ENCODE results near the gene KRT6A. TPM values are rescaled to one million over a fixed set of nuclear protein-coding genes. Genes with fewer than 3 reads are reported as not detected.

Gene KRT6A
- total RNA-seq, 4 donors from 2014 or later: not detected

DNA sequence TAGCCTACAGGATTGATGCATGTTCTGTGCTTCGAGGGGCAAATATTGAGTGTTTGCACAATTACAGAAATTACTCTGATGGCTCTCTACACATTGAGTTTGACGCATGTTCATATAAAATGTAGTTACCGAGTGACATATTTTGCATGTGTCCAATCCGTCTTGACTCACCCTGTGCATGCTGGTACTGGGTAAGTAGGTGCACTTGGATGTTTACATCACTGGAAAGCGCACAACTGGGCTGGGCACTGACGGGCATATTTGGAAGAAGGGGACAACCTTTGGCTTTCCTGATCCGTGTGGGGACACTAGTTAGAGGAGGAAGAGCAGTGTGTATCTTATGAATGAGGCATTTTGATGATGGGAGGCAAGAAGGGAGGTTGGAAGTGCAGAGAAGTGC is 4.9 kb upstream of the KRT6A start:
- no peaks in the 10 kb centered on the region for H3K36me3 ChIP-seq
- H3K4me1 ChIP-seq: no peaks in the 10 kb centered on the region
- no peak for DNase-seq
- no peak overlapping the region for H3K4me3 ChIP-seq
- H3K9me3 ChIP-seq: no peaks in the 10 kb centered on the region
- intact Hi-C loops (cut with DNase I; ENCODE audit: low total_unique reads) (no loop called here), in situ Hi-C loops (cut with MboI; ENCODE audit: low sequenced_read_pairs in 4 of 4) (no loop called here)
- TF ChIP-seq, protein P1, sequence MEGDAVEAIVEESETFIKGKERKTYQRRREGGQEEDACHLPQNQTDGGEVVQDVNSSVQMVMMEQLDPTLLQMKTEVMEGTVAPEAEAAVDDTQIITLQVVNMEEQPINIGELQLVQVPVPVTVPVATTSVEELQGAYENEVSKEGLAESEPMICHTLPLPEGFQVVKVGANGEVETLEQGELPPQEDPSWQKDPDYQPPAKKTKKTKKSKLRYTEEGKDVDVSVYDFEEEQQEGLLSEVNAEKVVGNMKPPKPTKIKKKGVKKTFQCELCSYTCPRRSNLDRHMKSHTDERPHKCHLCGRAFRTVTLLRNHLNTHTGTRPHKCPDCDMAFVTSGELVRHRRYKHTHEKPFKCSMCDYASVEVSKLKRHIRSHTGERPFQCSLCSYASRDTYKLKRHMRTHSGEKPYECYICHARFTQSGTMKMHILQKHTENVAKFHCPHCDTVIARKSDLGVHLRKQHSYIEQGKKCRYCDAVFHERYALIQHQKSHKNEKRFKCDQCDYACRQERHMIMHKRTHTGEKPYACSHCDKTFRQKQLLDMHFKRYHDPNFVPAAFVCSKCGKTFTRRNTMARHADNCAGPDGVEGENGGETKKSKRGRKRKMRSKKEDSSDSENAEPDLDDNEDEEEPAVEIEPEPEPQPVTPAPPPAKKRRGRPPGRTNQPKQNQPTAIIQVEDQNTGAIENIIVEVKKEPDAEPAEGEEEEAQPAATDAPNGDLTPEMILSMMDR (IDR thresholded peaks at IDR 0.05 in 4 of 5, conservative IDR thresholded peaks at IDR 0.05 in 1 of 5): no peak
- no peak for TF ChIP-seq POLR2A (IDR thresholded peaks at IDR 0.05)
- no peak for ATAC-seq
- H3K27ac ChIP-seq: no peak overlapping the region
- H3K27me3 ChIP-seq: peaks cover 0 to 5% (median 3%) of the 10 kb centered on the region in 3 donors

DNA sequence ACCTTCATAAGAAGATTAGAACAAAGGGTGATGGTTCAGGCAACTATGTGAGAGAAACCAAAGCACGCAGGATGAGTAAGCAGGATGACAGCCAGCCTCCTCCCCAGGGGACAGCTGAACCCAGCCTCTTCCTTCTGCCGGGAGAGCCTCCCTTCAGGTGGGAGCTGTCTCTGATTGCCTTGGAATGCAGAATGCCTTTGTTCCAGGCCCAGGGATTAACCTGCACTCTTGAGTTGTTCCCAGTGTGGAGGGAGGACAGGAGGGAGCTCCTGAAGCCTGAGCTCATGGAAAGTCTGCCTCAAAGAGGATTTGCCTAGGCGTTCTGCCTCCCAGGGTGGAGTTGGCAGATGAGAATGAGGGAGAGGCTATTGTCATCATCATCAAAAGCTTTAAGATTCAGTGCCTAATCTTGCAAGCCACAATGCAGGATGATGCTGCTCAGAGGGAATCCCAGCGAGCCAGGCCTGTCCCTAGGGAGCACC is 3.6 kb upstream of the KRT6A start:
- DNase-seq: no peak
- Histone ChIP-seq H3K27ac (no peak overlapping the region), H3K27me3 (peaks cover 0 to 6% (median 3%) of the 10 kb centered on the region in 3 donors), H3K4me1 (no peaks in the 10 kb centered on the region), H3K36me3 (no peaks in the 10 kb centered on the region), H3K4me3 (no peak overlapping the region), H3K9me3 (no peaks in the 10 kb centered on the region)
- ATAC-seq: no peak
- intact Hi-C loops (cut with DNase I; ENCODE audit: low total_unique reads): no loop called here
- in situ Hi-C loops (cut with MboI; ENCODE audit: low sequenced_read_pairs in 4 of 4): no loop called here
- TF ChIP-seq POLR2A (IDR thresholded peaks at IDR 0.05): no peak
- TF ChIP-seq, protein P1 (IDR thresholded peaks at IDR 0.05 in 4 of 5, conservative IDR thresholded peaks at IDR 0.05 in 1 of 5): no peak

DNA sequence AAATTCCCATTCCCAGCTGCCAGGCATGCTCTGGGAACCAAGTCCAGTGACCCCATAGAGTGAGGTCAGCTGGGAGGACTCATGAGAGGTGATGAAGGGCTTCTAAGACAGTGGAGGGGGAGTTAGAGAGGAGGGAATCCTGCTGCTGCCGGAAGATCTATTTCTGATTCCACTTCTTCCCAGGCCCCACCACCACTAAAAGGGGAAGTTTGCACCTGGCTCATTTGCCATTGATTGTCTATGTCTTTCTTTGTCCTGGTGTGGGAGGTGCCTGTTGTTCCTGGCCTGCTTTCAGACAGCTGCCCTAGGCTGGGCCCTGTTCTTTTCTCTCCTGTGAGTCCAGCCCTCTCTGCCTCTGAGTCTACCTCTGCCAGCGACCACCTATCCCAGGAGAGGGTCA is 3.0 kb upstream of the KRT6A start:
- no peak for DNase-seq
- in situ Hi-C loops (cut with MboI; ENCODE audit: low sequenced_read_pairs in 4 of 4): no loop called here
- H3K27ac ChIP-seq: no peak overlapping the region
- H3K36me3 ChIP-seq: no peaks in the 10 kb centered on the region
- H3K4me1 ChIP-seq: no peaks in the 10 kb centered on the region
- ATAC-seq: no peak
- intact Hi-C loops (cut with DNase I; ENCODE audit: low total_unique reads): no loop called here
- no peak overlapping the region for H3K4me3 ChIP-seq
- H3K27me3 ChIP-seq: peaks cover 0 to 6% (median 3%) of the 10 kb centered on the region in 3 donors
- H3K9me3 ChIP-seq: no peaks in the 10 kb centered on the region
- TF ChIP-seq, protein P1 (IDR thresholded peaks at IDR 0.05 in 4 of 5, conservative IDR thresholded peaks at IDR 0.05 in 1 of 5): no peak
- TF ChIP-seq POLR2A (IDR thresholded peaks at IDR 0.05): no peak

DNA sequence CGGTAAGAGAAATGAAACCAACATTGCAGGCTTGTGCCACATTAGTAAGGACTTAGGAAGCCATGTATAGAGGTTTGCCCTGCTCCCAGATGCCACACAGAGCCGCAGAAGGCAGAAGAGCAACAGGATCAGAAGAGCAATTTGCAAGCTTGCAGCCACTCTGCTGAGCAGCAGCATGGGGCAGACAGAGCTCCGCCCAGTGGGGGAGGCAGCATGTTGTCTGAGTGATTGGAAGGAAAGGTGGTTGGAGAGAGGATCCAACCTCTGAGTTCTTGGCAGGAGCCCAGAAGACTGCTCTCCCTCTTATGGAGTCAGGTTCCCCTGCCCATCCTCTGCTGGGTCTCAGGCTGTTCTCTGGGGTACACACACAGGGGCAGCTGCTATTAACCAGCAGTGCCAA is 2.3 kb upstream of the KRT6A start:
- ATAC-seq: no peak
- H3K27ac ChIP-seq: no peak overlapping the region
- in situ Hi-C loops (cut with MboI; ENCODE audit: low sequenced_read_pairs in 4 of 4) (no loop called here), intact Hi-C loops (cut with DNase I; ENCODE audit: low total_unique reads) (no loop called here)
- H3K36me3 ChIP-seq: no peaks in the 10 kb centered on the region
- H3K4me3 ChIP-seq: no peak overlapping the region
- TF ChIP-seq POLR2A (IDR thresholded peaks at IDR 0.05): no peak
- TF ChIP-seq, protein P1 (IDR thresholded peaks at IDR 0.05 in 4 of 5, conservative IDR thresholded peaks at IDR 0.05 in 1 of 5): no peak
- no peaks in the 10 kb centered on the region for H3K9me3 ChIP-seq
- peaks cover 0 to 6% (median 3%) of the 10 kb centered on the region in 3 donors for H3K27me3 ChIP-seq
- DNase-seq: no peak
- H3K4me1 ChIP-seq: no peaks in the 10 kb centered on the region

DNA sequence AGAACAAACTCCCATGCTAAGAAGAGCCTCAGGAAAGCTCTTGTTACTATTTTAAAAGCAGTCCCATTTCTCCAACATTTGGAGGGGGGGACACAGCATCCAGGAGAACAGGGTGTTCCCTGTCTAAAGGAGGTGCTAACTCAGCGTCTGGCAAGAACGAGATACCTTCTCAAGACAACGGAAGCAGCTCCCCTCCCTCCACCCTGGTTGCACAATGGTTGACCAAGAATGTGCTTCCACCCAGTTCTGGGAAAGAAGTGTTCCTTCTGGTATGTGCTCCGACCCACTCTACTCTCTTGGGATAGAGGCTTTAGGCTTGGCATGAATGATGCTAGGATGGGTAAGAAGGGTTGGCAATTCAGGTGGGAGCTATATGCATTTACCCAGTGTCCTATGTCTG is 1.5 kb upstream of the KRT6A start:
- Histone ChIP-seq H3K4me3 (no peak overlapping the region), H3K36me3 (no peaks in the 10 kb centered on the region), H3K9me3 (no peaks in the 10 kb centered on the region), H3K4me1 (no peaks in the 10 kb centered on the region), H3K27me3 (peaks cover 0 to 6% (median 3%) of the 10 kb centered on the region in 3 donors), H3K27ac (no peak overlapping the region)
- in situ Hi-C loops (cut with MboI; ENCODE audit: low sequenced_read_pairs in 4 of 4) (no loop called here), intact Hi-C loops (cut with DNase I; ENCODE audit: low total_unique reads) (no loop called here)
- ATAC-seq: peak in 1 of 2 donors; percentile 44
- peak; percentile 27 to 51 for DNase-seq
- TF ChIP-seq, protein P1 (IDR thresholded peaks at IDR 0.05 in 4 of 5, conservative IDR thresholded peaks at IDR 0.05 in 1 of 5): no peak
- no peak for TF ChIP-seq POLR2A (IDR thresholded peaks at IDR 0.05)

Measured in gastrocnemius medialis (tissue), 4 donors.